Nephron progenitor cell (in vitro differentiated cells): ENCODE measurements around the gene TSKS.
"Not testable (repeated sequence)": the region's sequence is repeated elsewhere in the genome, so short reads cannot be mapped to it uniquely, and the experiment has no call there.

Experiments
- DNase-seq: peaks from one replicate; pipeline ENCODE4 v3.0.0; 2021
- H3K27ac Mint-ChIP-seq: 2 replicates; pipeline ENCODE4 v1.8.0; 2021; ENCODE audit warnings: mild to moderate bottlenecking, moderate library complexity, mixed read lengths
- H3K27me3 Mint-ChIP-seq: 2 replicates; pipeline ENCODE4 v1.8.0; 2021; ENCODE audit warnings: mild to moderate bottlenecking, low read depth, mixed read lengths; ENCODE audit not compliant: poor library complexity
- H3K36me3 Mint-ChIP-seq: 2 replicates; pipeline ENCODE4 v1.8.0; 2021; ENCODE audit warnings: low read depth, mixed read lengths
- H3K4me1 Mint-ChIP-seq: 2 replicates; pipeline ENCODE4 v1.8.0; 2021; ENCODE audit warnings: mixed read lengths
- H3K4me3 Mint-ChIP-seq: 2 replicates; pipeline ENCODE4 v1.8.0; 2021; ENCODE audit warnings: mild to moderate bottlenecking, moderate library complexity, mixed read lengths
- H3K9me3 Mint-ChIP-seq: 2 replicates; pipeline ENCODE4 v1.8.0; 2021; ENCODE audit warnings: mild to moderate bottlenecking, moderate library complexity, mixed read lengths
- CTCF ChIP-seq: fragments of 200-600 bp; sonication (generic); IDR thresholded peaks from 2 replicates; pipeline ENCODE4 v1.5.0; 2021; ENCODE audit warnings: antibody characterized with exemption

The TSKS gene

GRCh38 chr19:49739933-49740332 lies 23.2 kb downstream of the TSKS start:
- no peak overlapping the region for H3K4me3 Mint-ChIP-seq
- H3K36me3 Mint-ChIP-seq = no peaks in the 10 kb centered on the region
- peaks cover 3% of the 10 kb centered on the region for H3K9me3 Mint-ChIP-seq
- no peak for TF ChIP-seq CTCF
- no peak for DNase-seq
- peaks cover 15% of the 10 kb centered on the region for H3K4me1 Mint-ChIP-seq
- H3K27ac Mint-ChIP-seq = no peak overlapping the region
- H3K27me3 Mint-ChIP-seq = no peaks in the 10 kb centered on the region

DNA sequence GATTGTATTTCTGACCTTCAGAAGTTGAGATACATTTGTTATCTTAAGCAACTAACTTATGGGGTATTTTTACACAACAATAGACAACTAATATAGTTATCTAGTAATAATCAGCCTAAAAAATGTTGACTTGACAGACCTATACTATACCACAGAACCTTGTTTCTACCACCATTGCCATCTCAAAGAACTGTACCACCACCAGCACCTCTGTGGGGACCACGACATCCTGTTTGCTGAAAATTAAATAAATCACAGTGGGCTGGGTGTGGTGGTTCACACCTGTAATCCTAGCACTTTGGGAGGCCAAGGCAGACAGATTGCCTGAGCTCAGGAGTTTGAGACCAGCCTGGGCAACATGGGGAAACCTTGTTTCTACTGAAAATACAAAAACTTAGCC lies 24.0 kb downstream of the TSKS start:
- Mint-ChIP-seq H3K4me1 (peaks cover 15% of the 10 kb centered on the region), H3K27ac (no peak overlapping the region), H3K9me3 (no peaks in the 10 kb centered on the region), H3K36me3 (no peaks in the 10 kb centered on the region), H3K27me3 (no peaks in the 10 kb centered on the region), H3K4me3 (no peak overlapping the region)
- TF ChIP-seq CTCF = no peak
- no peak for DNase-seq

- Mint-ChIP-seq H3K27me3 (no peaks in the 10 kb centered on the region), H3K27ac (no peak overlapping the region), H3K4me3 (no peak overlapping the region), H3K9me3 (no peaks in the 10 kb centered on the region), H3K4me1 (peaks cover 15% of the 10 kb centered on the region), H3K36me3 (no peaks in the 10 kb centered on the region)
- no peak for DNase-seq
- no peak for TF ChIP-seq CTCF
These were observed 24.8 kb downstream of the TSKS start for GRCh38 chr19:49738268-49738667.

DNA sequence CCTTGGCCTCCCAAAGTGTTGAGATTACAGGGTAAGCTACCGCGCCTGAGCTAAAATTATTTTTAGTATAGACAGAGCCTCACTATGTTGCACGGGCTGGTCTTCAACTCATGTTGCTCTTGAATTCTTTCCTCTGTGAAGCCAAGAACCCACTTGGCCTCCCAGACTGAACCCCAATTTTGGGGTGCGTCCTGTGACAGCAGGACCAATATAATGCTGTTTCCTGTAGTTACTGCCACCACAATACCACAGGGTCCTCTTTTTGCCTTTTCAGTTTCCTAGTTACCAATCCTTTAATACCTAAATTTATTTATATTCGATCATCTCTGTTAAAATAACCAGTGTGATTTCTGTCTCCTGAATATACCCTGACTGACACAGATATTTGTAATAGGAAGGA lies 32.9 kb downstream of the TSKS start:
- Mint-ChIP-seq H3K36me3 (no peaks in the 10 kb centered on the region), H3K9me3 (peaks cover 5% of the 10 kb centered on the region), H3K4me3 (no peak overlapping the region), H3K27me3 (peaks cover 17% of the 10 kb centered on the region), H3K4me1 (peaks cover 6% of the 10 kb centered on the region), H3K27ac (no peak overlapping the region)
- no peak for DNase-seq
- no peak for TF ChIP-seq CTCF

GRCh38 chr19:49727217-49728030 lies 35.7 kb downstream of the TSKS start:
- TF ChIP-seq CTCF = no peak
- no peaks in the 10 kb centered on the region for H3K36me3 Mint-ChIP-seq
- peaks cover 21% of the 10 kb centered on the region for H3K27me3 Mint-ChIP-seq
- peaks cover 10% of the 10 kb centered on the region for H3K9me3 Mint-ChIP-seq
- no peak for DNase-seq
- H3K27ac Mint-ChIP-seq = peak overlapping the region; percentile 48
- peaks cover 6% of the 10 kb centered on the region for H3K4me1 Mint-ChIP-seq
- H3K4me3 Mint-ChIP-seq = no peak overlapping the region

GRCh38 chr19:49719420-49719819 lies 43.7 kb downstream of the TSKS start:
- not testable (repeated sequence) for H3K9me3 Mint-ChIP-seq, H3K27me3 Mint-ChIP-seq, H3K4me3 Mint-ChIP-seq, H3K4me1 Mint-ChIP-seq, H3K27ac Mint-ChIP-seq, H3K36me3 Mint-ChIP-seq, DNase-seq
